Smooth muscle cell (in vitro differentiated cells): ENCODE measurements around the gene TUBA4A. TPM values are rescaled to one million over a fixed set of nuclear protein-coding genes. Genes with fewer than 3 reads are reported as not detected.

Source experiments
- DNase-seq: peaks from one replicate; lab custom pipeline; 2025; ENCODE audit not compliant: unreplicated experiment; lab: John Stamatoyannopoulos, UW
- H2AFZ ChIP-seq: fragments of 200-600 bp; sonication (generic); 2 replicates; pipeline ENCODE4 v1.6.0; 2016; ENCODE audit warnings: antibody characterized with exemption, low read depth, mild to moderate bottlenecking
- H3F3A ChIP-seq: fragments of 200-600 bp; sonication (generic); 2 replicates; pipeline ENCODE4 v1.6.0; 2017; ENCODE audit warnings: antibody characterized with exemption, low read depth
- H3K27ac ChIP-seq: fragments of 200-600 bp; sonication (generic); 2 replicates; pipeline ENCODE4 v1.5.1; 2016; ENCODE audit warnings: low read depth, mild to moderate bottlenecking
- H3K27me3 ChIP-seq: fragments of 200-600 bp; sonication (generic); 2 replicates; pipeline ENCODE4 v1.6.1; 2016; ENCODE audit warnings: low read depth, mild to moderate bottlenecking
- H3K36me3 ChIP-seq: fragments of 200-600 bp; sonication (generic); 2 replicates; pipeline ENCODE4 v1.5.1; 2016; ENCODE audit warnings: low read depth
- H3K4me1 ChIP-seq: fragments of 200-600 bp; sonication (generic); 2 replicates; pipeline ENCODE4 v1.5.1; 2016; ENCODE audit warnings: low read depth
- H3K4me2 ChIP-seq: fragments of 200-600 bp; sonication (generic); 2 replicates; pipeline ENCODE4 v1.6.0; 2016; ENCODE audit warnings: mild to moderate bottlenecking
- H3K4me3 ChIP-seq: fragments of 200-600 bp; sonication (generic); 2 replicates; pipeline ENCODE4 v1.5.1; 2016; ENCODE audit warnings: mild to moderate bottlenecking
- H3K79me2 ChIP-seq: fragments of 200-600 bp; sonication (generic); 2 replicates; pipeline ENCODE4 v1.6.0; 2016; ENCODE audit warnings: low read depth, mild to moderate bottlenecking
- H3K9ac ChIP-seq: fragments of 200-600 bp; sonication (generic); 2 replicates; pipeline ENCODE4 v1.6.0; 2016; ENCODE audit warnings: low read depth
- H3K9me3 ChIP-seq: fragments of 200-600 bp; sonication (generic); replicated peaks from 2 replicates; pipeline ENCODE4 v1.5.1; 2016; ENCODE audit warnings: low read depth
- H4K20me1 ChIP-seq: fragments of 200-600 bp; sonication (generic); 2 replicates; pipeline ENCODE4 v1.6.0; 2016; ENCODE audit warnings: low read depth
- CTCF ChIP-seq: fragments of 200-600 bp; sonication (generic); IDR thresholded peaks from 2 replicates; pipeline ENCODE4 v1.5.1; 2017; ENCODE audit warnings: borderline replicate concordance, mild to moderate bottlenecking, antibody characterized with exemption; ENCODE audit not compliant: insufficient read depth, poor library complexity, severe bottlenecking
- WGBS: methylation state at CpG from one replicate; pipeline ENCODE4 v1.1.7; 2016; ENCODE audit warnings: low lambda C conversion rate; 5-methylcytosine and 5-hydroxymethylcytosine counted together
- polyA plus RNA-seq: library from polyadenylated mRNA; unstranded; fragments of >200 nt; fragmentation: Nextera tagmentation; extraction: Ambion mirVana; gene quantifications from 2 replicates; pipeline ENCODE4 v1.2.1, GENCODE V29; 2016
- total RNA-seq: library from RNA; depleted of rRNA; stranded (reverse); fragments of >200 nt; gene quantifications from 2 replicates; pipeline ENCODE4 v1.2.3, GENCODE V29; 2014

TUBA4A gene
- total and polyA plus RNA-seq, 2 experiments from 2014 or later = 29.4 to 53.2 TPM

- DNase-seq = no peak
- 97% methylated on average over 24 of the region's 24 CpGs for WGBS
- no peak overlapping the region for H3K4me3 ChIP-seq
- no peak overlapping the region for H3K9ac ChIP-seq
- H3K4me2 ChIP-seq = no peak overlapping the region
- H3K27me3 ChIP-seq = no peaks in the 10 kb centered on the region
- TF ChIP-seq CTCF = no peak
- H3K9me3 ChIP-seq = no peaks in the 10 kb centered on the region
- no peak overlapping the region for H3K27ac ChIP-seq
- no peaks in the 10 kb centered on the region for H3K79me2 ChIP-seq
- no peaks in the 10 kb centered on the region for H3K36me3 ChIP-seq
- H3K4me1 ChIP-seq = no peaks in the 10 kb centered on the region
- no peaks in the 10 kb centered on the region for H4K20me1 ChIP-seq
- H3F3A ChIP-seq = peaks cover 5% of the 10 kb centered on the region
- no peak overlapping the region for H2AFZ ChIP-seq
Measured at GRCh38 chr2:219210196-219210885, 43.4 kb downstream of the TUBA4A start.

- Histone ChIP-seq H3K27me3 (no peaks in the 10 kb centered on the region), H2AFZ (no peak overlapping the region), H4K20me1 (no peaks in the 10 kb centered on the region), H3K4me2 (no peak overlapping the region), H3K4me3 (no peak overlapping the region), H3K9me3 (no peaks in the 10 kb centered on the region), H3K4me1 (no peaks in the 10 kb centered on the region), H3F3A (peaks cover 5% of the 10 kb centered on the region), H3K79me2 (no peaks in the 10 kb centered on the region), H3K36me3 (no peaks in the 10 kb centered on the region), H3K9ac (no peak overlapping the region), H3K27ac (no peak overlapping the region)
- 96% methylated on average over 18 of the region's 18 CpGs for WGBS
- TF ChIP-seq CTCF = no peak
- no peak for DNase-seq
Measured at GRCh38 chr2:219209236-219210195, 44.2 kb downstream of the TUBA4A start.

- TF ChIP-seq CTCF = no peak
Measured at GRCh38 chr2:219207884-219208740, 45.6 kb downstream of the TUBA4A start.

More at GRCh38 chr2:219207884-219208740, 45.6 kb downstream of the TUBA4A start:
- Histone ChIP-seq H3K4me2 (peak overlapping the region; percentile 81), H3K27me3 (no peaks in the 10 kb centered on the region), H3F3A (peaks cover 5% of the 10 kb centered on the region), H3K9me3 (no peaks in the 10 kb centered on the region), H3K36me3 (no peaks in the 10 kb centered on the region), H3K27ac (peak overlapping the region; percentile 87), H3K4me1 (no peaks in the 10 kb centered on the region), H4K20me1 (no peaks in the 10 kb centered on the region), H2AFZ (no peak overlapping the region), H3K9ac (no peak overlapping the region), H3K79me2 (no peaks in the 10 kb centered on the region), H3K4me3 (peak overlapping the region; percentile 96)
- no peak for DNase-seq
- WGBS = 89% methylated on average over 17 of the region's 17 CpGs
